H9 (cell line): ENCODE measurements around the gene FNDC8. TPM values are rescaled to one million over a fixed set of nuclear protein-coding genes. Genes with fewer than 3 reads are reported as not detected.

Experiments used
- DNase-seq: peaks from one replicate; pipeline ENCODE4 v3.0.0-alpha.2; 2017
- H2AFZ ChIP-seq: one replicate; pipeline ENCODE4 v1.6.1; 2013; ENCODE audit warnings: mild to moderate bottlenecking, low read length, control low read depth, moderate library complexity
- H2AK5ac ChIP-seq: 2 replicates; pipeline ENCODE4 v1.6.1; 2013; ENCODE audit warnings: low read length, control low read depth, mixed read lengths; ENCODE audit not compliant: insufficient read length
- H2BK120ac ChIP-seq: one replicate; pipeline ENCODE4 v1.6.1; 2013; ENCODE audit warnings: low read depth, mild to moderate bottlenecking, low read length, control low read depth, inconsistent platforms; ENCODE audit not compliant: poor library complexity, severe bottlenecking
- H2BK12ac ChIP-seq: 2 replicates; pipeline ENCODE4 v1.6.1; 2013; ENCODE audit warnings: low read length, control low read depth, mixed read lengths, low read depth; ENCODE audit not compliant: insufficient read length
- H2BK15ac ChIP-seq: 2 replicates; pipeline ENCODE4 v1.6.1; 2013; ENCODE audit warnings: low read depth, low read length, control low read depth
- H2BK20ac ChIP-seq: one replicate; pipeline ENCODE4 v1.6.1; 2013; ENCODE audit warnings: low read depth, mild to moderate bottlenecking, low read length, control low read depth, inconsistent platforms; ENCODE audit not compliant: poor library complexity, severe bottlenecking
- H2BK5ac ChIP-seq: 2 replicates; pipeline ENCODE4 v1.6.1; 2013; ENCODE audit warnings: low read length, control low read depth, mixed read lengths; ENCODE audit not compliant: insufficient read length
- H3K14ac ChIP-seq: 2 replicates; pipeline ENCODE4 v1.6.1; 2013; ENCODE audit warnings: low read length, control low read depth; ENCODE audit not compliant: insufficient read depth
- H3K18ac ChIP-seq: 2 replicates; pipeline ENCODE4 v1.6.1; 2013; ENCODE audit warnings: low read depth, mild to moderate bottlenecking, mixed read lengths, low read length, control low read depth; ENCODE audit not compliant: insufficient read length
- H3K23ac ChIP-seq: 2 replicates; pipeline ENCODE4 v1.6.1; 2013; ENCODE audit warnings: low read length, control low read depth, mixed read lengths, low read depth; ENCODE audit not compliant: insufficient read length
- H3K23me2 ChIP-seq: 2 replicates; pipeline ENCODE4 v1.6.1; 2013; ENCODE audit warnings: low read depth, mild to moderate bottlenecking, mixed read lengths, low read length, control low read depth; ENCODE audit not compliant: insufficient read length, poor library complexity, severe bottlenecking
- H3K27ac ChIP-seq: 2 replicates; pipeline ENCODE4 v1.5.1; 2013; ENCODE audit warnings: low read length, control low read depth, mixed read lengths, low read depth; ENCODE audit not compliant: insufficient read length
- H3K27me3 ChIP-seq: 2 replicates; pipeline ENCODE4 v1.6.1; 2013; ENCODE audit warnings: low read length, control low read depth, inconsistent platforms; ENCODE audit not compliant: insufficient read depth
- H3K4ac ChIP-seq: 2 replicates; pipeline ENCODE4 v1.6.1; 2013; ENCODE audit warnings: low read depth, mild to moderate bottlenecking, control low read depth, inconsistent platforms, low read length, moderate library complexity
- H3K4me1 ChIP-seq: 2 replicates; pipeline ENCODE4 v1.6.1; 2013; ENCODE audit warnings: low read length, control low read depth, inconsistent platforms; ENCODE audit not compliant: insufficient read depth
- H3K4me2 ChIP-seq: 2 replicates; pipeline ENCODE4 v1.6.1; 2013; ENCODE audit warnings: low read length, control low read depth, mixed read lengths; ENCODE audit not compliant: insufficient read length, insufficient read depth
- H3K56ac ChIP-seq: 2 replicates; pipeline ENCODE4 v1.6.1; 2013; ENCODE audit warnings: low read depth, mild to moderate bottlenecking, mixed read lengths, low read length, control low read depth; ENCODE audit not compliant: insufficient read length
- H3K79me1 ChIP-seq: 2 replicates; pipeline ENCODE4 v1.6.1; 2013; ENCODE audit warnings: low read depth, mild to moderate bottlenecking, moderate library complexity, low read length, control low read depth, inconsistent platforms; ENCODE audit not compliant: insufficient read depth, poor library complexity, severe bottlenecking
- H3K79me2 ChIP-seq: 2 replicates; pipeline ENCODE4 v1.6.1; 2013; ENCODE audit warnings: low read length, control low read depth, inconsistent platforms; ENCODE audit not compliant: insufficient read depth
- H3K9ac ChIP-seq: 2 replicates; pipeline ENCODE4 v1.6.1; 2013; ENCODE audit warnings: low read length, control low read depth, mixed read lengths; ENCODE audit not compliant: insufficient read length; ENCODE audit errors: extremely low read depth
- H3K9me3 ChIP-seq: one replicate; pipeline ENCODE4 v1.6.1; 2013; ENCODE audit warnings: low read depth, low read length, inconsistent platforms; ENCODE audit not compliant: control insufficient read depth
- H3T11ph ChIP-seq: one replicate; pipeline ENCODE4 v1.6.1; 2013; ENCODE audit warnings: mild to moderate bottlenecking, low read length, control low read depth, inconsistent platforms
- H4K20me1 ChIP-seq: one replicate; pipeline ENCODE4 v1.6.1; 2013; ENCODE audit not compliant: control insufficient read depth, insufficient read length, insufficient read depth
- H4K5ac ChIP-seq: 2 replicates; pipeline ENCODE4 v1.6.1; 2013; ENCODE audit warnings: low read depth, mild to moderate bottlenecking, mixed read lengths, low read length, control low read depth; ENCODE audit not compliant: insufficient read length
- H4K8ac ChIP-seq: replicated peaks from 2 replicates; pipeline ENCODE4 v1.6.1; 2013; ENCODE audit warnings: low read length, control low read depth, mixed read lengths, low read depth; ENCODE audit not compliant: insufficient read length
- H4K91ac ChIP-seq: 2 replicates; pipeline ENCODE4 v1.6.1; 2013; ENCODE audit warnings: low read depth, mild to moderate bottlenecking, moderate library complexity, mixed read lengths, low read length, control low read depth; ENCODE audit not compliant: insufficient read length
- H3K27ac Mint-ChIP-seq, 3 experiments: 2 replicates in 2 of 3; 3 replicates in 1 of 3; pipeline ENCODE4 v1.8.0; 2020 to 2021; ENCODE audit warnings: mixed read lengths in 3 of 3, mild to moderate bottlenecking in 1 of 3, moderate library complexity in 1 of 3
- H3K27me3 Mint-ChIP-seq: 2 replicates; pipeline ENCODE4 v1.8.0; 2021; ENCODE audit warnings: low read depth, mild to moderate bottlenecking, moderate library complexity, mixed read lengths
- H3K36me3 Mint-ChIP-seq, 3 experiments: 2 replicates in 2 of 3; 3 replicates in 1 of 3; pipeline ENCODE4 v1.8.0; 2020 to 2021; ENCODE audit warnings: low read depth in 3 of 3, mixed read lengths in 3 of 3; ENCODE audit not compliant: insufficient read depth in 1 of 3
- H3K4me1 Mint-ChIP-seq, 2 experiments: 2 replicates each; pipeline ENCODE4 v1.8.0; 2020; ENCODE audit warnings: mixed read lengths in 2 of 2
- H3K4me3 Mint-ChIP-seq, 2 experiments: 2 replicates in 1 of 2; 3 replicates in 1 of 2; pipeline ENCODE4 v1.8.0; 2020 to 2021; ENCODE audit warnings: mild to moderate bottlenecking in 2 of 2, mixed read lengths in 2 of 2, moderate library complexity in 1 of 2
- H3K9me3 Mint-ChIP-seq, 2 experiments: 2 replicates in 1 of 2; 3 replicates in 1 of 2; pipeline ENCODE4 v1.8.0; 2020; ENCODE audit warnings: mild to moderate bottlenecking in 2 of 2, mixed read lengths in 2 of 2, moderate library complexity in 1 of 2
- CTCF ChIP-seq: fragments of 200-600 bp; sonication (generic); conservative IDR thresholded peaks from 3 replicates; pipeline ENCODE4 v1.8.0; 2021; ENCODE audit warnings: antibody characterized with exemption, mild to moderate bottlenecking
- WGBS: extraction: QIAGEN DNeasy Blood & Tissue Kit; methylation state at CpG from one replicate; pipeline ENCODE4 v1.1.7; 2013; ENCODE audit warnings: missing lambda C conversion rate, low lambda C conversion rate, mixed read lengths; ENCODE audit not compliant: insufficient read length; ENCODE audit errors: extremely low coverage; 5-methylcytosine and 5-hydroxymethylcytosine counted together
- total RNA-seq: library from RNA; stranded (reverse); gene quantifications from 2 replicates; pipeline ENCODE4 v1.2.1, GENCODE V29; 2021

The FNDC8 gene
- total RNA-seq, 1 experiment from 2014 or later = not detected

DNA sequence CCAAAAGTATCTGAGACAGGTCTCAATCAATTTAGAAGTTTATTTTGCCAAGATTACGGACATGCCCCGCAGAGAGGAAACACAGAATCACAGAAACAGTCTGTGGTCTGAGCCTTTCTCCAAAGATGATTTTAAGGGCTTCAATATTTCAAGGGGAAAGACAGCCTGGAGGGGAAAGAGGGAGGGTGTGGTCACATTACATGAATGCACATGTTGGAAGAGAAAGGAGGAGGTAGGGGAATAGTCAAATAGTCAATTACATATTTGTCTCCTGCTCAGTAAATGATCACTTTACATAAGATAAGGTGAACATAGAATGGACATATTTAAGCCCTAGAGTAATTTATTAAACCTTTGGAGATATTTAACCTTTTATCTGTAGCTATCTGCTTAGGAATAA lies 38.5 kb downstream of the FNDC8 start:
- no peaks in the 10 kb centered on the region; the same call in 1 of the 2 replicates for H3K27me3 Mint-ChIP-seq
- Histone ChIP-seq H4K5ac (no peak overlapping the region), H3K27ac (no peak overlapping the region), H4K91ac (no peak overlapping the region), H3T11ph (no peak overlapping the region), H3K14ac (no peak overlapping the region), H2BK20ac (no peak overlapping the region), H4K20me1 (no peaks in the 10 kb centered on the region), H3K79me1 (no peaks in the 10 kb centered on the region), H2BK12ac (no peak overlapping the region), H2BK120ac (no peak overlapping the region), H3K27me3 (no peaks in the 10 kb centered on the region), H4K8ac (no peak overlapping the region), H3K4me1 (no peaks in the 10 kb centered on the region; the same call in 1 of the 2 replicates), H3K4ac (no peak overlapping the region), H3K18ac (no peak overlapping the region), H3K23ac (no peak overlapping the region), H3K4me2 (no peak overlapping the region), H3K56ac (no peak overlapping the region), H3K79me2 (no peaks in the 10 kb centered on the region), H3K9ac (no peak overlapping the region), H2AK5ac (no peak overlapping the region), H2BK5ac (no peak overlapping the region), H3K23me2 (no peaks in the 10 kb centered on the region), H2AFZ (no peak overlapping the region), H2BK15ac (no peak overlapping the region), H3K9me3 (no peaks in the 10 kb centered on the region)
- H3K36me3 Mint-ChIP-seq = no peaks in the 10 kb centered on the region
- no peaks in the 10 kb centered on the region for H3K9me3 Mint-ChIP-seq
- TF ChIP-seq CTCF = no peak
- no peak overlapping the region for H3K4me3 Mint-ChIP-seq
- DNase-seq = no peak
- no CpG with 5 or more reads among the region's 2 CpGs for WGBS
- no peak overlapping the region for H3K27ac Mint-ChIP-seq
- peaks cover 4 to 6% of the 10 kb centered on the region in 2 experiments for H3K4me1 Mint-ChIP-seq
